Osteocyte (in vitro differentiated cells): Measurements from ENCODE around the gene PEDS1. TPM values are rescaled to one million over a fixed set of nuclear protein-coding genes. Genes with fewer than 3 reads are reported as not detected.

Source experiments
- DNase-seq: peaks from one replicate; pipeline ENCODE4 v3.0.0; 2021; ENCODE audit warnings: mixed read lengths; ENCODE audit not compliant: unreplicated experiment; ENCODE audit errors: extremely low spot score
- H3K27ac Mint-ChIP-seq: one replicate; pipeline ENCODE4 v1.8.0; 2021; ENCODE audit warnings: mild to moderate bottlenecking, mixed read lengths; ENCODE audit not compliant: unreplicated experiment
- H3K27me3 Mint-ChIP-seq: one replicate; pipeline ENCODE4 v1.8.0; 2021; ENCODE audit warnings: mixed read lengths; ENCODE audit not compliant: unreplicated experiment
- H3K36me3 Mint-ChIP-seq: one replicate; pipeline ENCODE4 v1.8.0; 2021; ENCODE audit warnings: mixed read lengths; ENCODE audit not compliant: unreplicated experiment
- H3K4me1 Mint-ChIP-seq: one replicate; pipeline ENCODE4 v1.8.0; 2021; ENCODE audit warnings: mixed read lengths; ENCODE audit not compliant: unreplicated experiment
- H3K4me3 Mint-ChIP-seq: one replicate; pipeline ENCODE4 v1.8.0; 2021; ENCODE audit warnings: mild to moderate bottlenecking, moderate library complexity, mixed read lengths; ENCODE audit not compliant: unreplicated experiment
- H3K9me3 Mint-ChIP-seq: one replicate; pipeline ENCODE4 v1.8.0; 2021; ENCODE audit warnings: mixed read lengths; ENCODE audit not compliant: unreplicated experiment
- total RNA-seq: library from RNA; stranded (reverse); gene quantifications from 2 replicates; pipeline ENCODE4 v1.2.1, GENCODE V29; 2021
- TF ChIP-seq, protein P1 (sequence below): fragments of 200-600 bp; sonication (generic); IDR thresholded peaks from 2 replicates; pipeline ENCODE4 v1.5.0; 2021; ENCODE audit warnings: antibody characterized with exemption, mild to moderate bottlenecking, moderate library complexity

Gene PEDS1
- total RNA-seq, 1 donor from 2014 or later = 61.2 TPM

DNA sequence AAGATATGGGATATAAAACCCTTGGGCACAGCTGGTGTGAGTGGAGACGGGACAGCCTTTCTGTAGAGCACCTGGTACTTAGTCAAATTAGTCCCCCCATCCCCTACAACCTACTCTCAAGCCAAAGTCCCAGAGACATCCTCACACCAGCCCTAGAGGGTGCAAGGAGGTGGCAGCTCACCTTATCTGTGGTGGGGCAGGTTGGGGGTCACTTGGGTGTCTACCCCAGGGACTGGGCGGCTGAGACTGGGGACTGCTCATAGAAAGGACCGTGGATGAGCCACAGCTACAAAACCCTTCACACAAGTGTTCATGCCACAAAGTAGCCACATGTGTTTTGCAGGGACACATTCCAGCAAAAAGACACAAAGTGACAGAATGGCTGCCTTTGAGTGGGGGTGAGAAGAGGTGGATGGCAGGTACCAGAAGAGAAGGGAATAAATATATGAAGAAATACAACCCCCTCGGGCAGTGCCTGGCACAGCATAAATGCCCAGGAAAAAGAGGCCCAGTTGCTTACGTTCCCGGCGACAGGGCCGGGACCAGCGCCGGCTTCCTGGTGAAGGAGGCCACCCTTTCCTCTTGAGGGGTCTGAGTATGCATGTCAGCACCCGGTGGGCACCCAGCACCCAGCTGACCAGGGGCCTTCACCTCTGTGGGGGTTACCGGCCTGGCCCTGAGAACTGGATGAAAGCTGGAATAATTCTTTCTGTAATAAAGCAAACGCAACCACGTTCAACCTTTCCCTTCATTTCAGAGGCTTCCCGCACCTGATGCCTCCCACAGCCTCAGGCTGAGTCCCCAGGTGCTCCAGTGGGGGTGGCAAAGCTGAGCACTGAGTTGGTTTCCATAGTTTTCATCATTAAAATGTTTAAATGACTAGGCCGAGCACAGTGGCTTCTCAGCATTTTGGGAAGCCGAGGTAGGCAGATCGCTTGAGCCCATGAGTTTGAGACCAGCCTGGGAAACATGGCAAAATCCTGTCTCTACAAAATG lies 22.7 kb upstream of the PEDS1 start:
- Mint-ChIP-seq H3K27ac (no peak overlapping the region), H3K9me3 (no peaks in the 10 kb centered on the region), H3K4me3 (no peak overlapping the region), H3K4me1 (peaks cover 13% of the 10 kb centered on the region), H3K36me3 (no peaks in the 10 kb centered on the region), H3K27me3 (no peaks in the 10 kb centered on the region)
- TF ChIP-seq, protein P1, sequence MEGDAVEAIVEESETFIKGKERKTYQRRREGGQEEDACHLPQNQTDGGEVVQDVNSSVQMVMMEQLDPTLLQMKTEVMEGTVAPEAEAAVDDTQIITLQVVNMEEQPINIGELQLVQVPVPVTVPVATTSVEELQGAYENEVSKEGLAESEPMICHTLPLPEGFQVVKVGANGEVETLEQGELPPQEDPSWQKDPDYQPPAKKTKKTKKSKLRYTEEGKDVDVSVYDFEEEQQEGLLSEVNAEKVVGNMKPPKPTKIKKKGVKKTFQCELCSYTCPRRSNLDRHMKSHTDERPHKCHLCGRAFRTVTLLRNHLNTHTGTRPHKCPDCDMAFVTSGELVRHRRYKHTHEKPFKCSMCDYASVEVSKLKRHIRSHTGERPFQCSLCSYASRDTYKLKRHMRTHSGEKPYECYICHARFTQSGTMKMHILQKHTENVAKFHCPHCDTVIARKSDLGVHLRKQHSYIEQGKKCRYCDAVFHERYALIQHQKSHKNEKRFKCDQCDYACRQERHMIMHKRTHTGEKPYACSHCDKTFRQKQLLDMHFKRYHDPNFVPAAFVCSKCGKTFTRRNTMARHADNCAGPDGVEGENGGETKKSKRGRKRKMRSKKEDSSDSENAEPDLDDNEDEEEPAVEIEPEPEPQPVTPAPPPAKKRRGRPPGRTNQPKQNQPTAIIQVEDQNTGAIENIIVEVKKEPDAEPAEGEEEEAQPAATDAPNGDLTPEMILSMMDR = no peak
- DNase-seq = no peak

DNA sequence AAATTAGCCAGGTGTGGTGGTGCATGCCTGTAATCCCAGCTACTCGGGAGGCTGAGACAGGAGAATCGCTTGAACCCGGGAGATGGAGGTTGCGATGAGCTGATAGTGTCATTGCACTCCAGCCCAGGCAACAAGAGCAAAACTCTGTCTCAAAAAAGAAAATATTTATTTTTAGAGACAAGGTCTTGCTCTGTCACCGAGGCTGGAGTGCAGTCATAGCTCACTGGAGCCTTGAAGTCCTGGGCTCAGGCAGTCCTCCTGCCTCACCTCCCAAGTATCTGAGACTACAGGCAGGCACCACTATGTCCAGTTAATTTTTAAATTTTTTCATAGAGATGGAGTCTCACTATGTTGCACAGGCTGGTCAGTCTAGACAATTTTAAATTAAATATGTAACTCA lies 20.9 kb upstream of the PEDS1 start:
- DNase-seq = no peak
- Mint-ChIP-seq H3K9me3 (peaks cover 2% of the 10 kb centered on the region), H3K36me3 (no peaks in the 10 kb centered on the region), H3K4me1 (peaks cover 13% of the 10 kb centered on the region), H3K27ac (no peak overlapping the region), H3K27me3 (no peaks in the 10 kb centered on the region), H3K4me3 (no peak overlapping the region)
- TF ChIP-seq, protein P1 = no peak

DNA sequence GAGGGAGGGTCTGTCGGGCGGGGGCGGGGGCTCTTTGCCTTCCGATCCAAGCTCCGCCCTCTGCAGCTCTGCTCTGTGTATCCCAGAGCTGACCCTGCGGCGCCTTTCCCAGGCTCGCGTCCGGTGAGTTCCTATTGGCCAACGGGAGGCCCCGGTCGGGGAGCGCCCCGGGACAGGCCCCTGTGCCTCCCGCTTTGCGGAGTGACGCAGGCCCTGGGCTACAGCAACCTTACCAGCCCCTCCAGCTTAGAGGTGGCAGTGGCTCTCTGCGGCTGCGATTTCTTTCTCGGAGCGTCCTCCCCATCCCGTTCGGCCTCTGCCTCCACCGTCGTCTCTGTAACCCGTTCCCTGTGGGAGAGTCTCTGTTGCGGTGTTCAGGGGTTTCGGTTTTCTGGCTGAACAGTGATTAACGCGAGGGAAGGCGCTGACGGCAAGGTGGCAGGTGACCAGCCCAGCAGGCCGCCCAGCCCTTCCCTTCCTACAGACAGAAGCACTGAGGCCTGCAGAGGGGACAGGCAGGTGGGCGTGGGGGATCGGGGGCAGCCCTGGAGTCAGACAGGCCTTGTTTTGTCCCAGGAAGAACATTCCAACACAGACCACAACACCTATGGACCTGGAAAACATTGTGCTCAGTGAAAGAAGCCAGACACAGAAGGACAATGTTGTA lies 19.0 kb upstream of the PEDS1 start:
- TF ChIP-seq, protein P1 = no peak
- no peak for DNase-seq
- H3K27me3 Mint-ChIP-seq = no peaks in the 10 kb centered on the region
- H3K4me3 Mint-ChIP-seq = peak overlapping the region; percentile 64
- H3K27ac Mint-ChIP-seq = peak overlapping the region; percentile 58
- peaks cover 28% of the 10 kb centered on the region for H3K4me1 Mint-ChIP-seq
- H3K9me3 Mint-ChIP-seq = peaks cover 4% of the 10 kb centered on the region
- no peaks in the 10 kb centered on the region for H3K36me3 Mint-ChIP-seq

DNA sequence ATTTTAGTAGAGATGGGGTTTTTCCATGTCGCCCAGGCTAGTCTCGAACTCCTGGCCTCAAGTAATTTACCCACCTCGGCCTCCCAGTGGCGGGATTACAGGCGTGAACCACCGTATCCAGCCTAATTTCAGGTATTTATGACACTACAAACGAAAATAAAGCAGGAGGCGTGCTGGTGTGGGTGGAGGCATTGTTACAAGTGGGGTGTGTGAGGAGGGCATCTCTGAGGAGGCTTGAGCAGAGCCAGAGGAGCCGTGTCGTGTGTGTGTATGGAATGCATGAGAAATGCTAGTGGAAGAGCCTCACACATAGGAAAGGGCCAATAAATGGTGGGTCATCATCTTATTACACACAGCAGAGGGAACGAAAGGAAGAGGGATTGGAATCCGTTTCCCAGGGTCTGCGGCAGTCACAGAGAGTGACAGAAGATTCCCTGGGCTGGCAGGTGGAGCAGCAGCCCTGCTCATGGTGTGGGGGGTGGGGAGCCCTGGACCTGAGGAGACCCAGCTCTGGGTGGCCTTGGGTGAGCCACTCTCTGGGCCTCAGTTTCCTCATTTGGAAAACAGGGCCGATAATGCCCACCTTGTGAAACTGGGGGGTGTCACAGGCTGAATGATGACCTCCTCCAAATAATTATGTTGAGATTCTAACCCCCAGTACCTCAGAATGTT lies 17.2 kb upstream of the PEDS1 start:
- Mint-ChIP-seq H3K4me1 (peaks cover 39% of the 10 kb centered on the region), H3K36me3 (no peaks in the 10 kb centered on the region), H3K9me3 (peaks cover 4% of the 10 kb centered on the region), H3K27me3 (no peaks in the 10 kb centered on the region), H3K4me3 (no peak overlapping the region), H3K27ac (peak overlapping the region; percentile 50)
- TF ChIP-seq, protein P1 = no peak
- DNase-seq = no peak
